ENCODE results near the gene PPP2R5C. TPM values are rescaled to one million over a fixed set of nuclear protein-coding genes. Genes with fewer than 3 reads are reported as not detected.

PPP2R5C gene
- total RNA-seq, 6 donors from 2014 or later, result 105 to 208 (median 133) TPM

DNA sequence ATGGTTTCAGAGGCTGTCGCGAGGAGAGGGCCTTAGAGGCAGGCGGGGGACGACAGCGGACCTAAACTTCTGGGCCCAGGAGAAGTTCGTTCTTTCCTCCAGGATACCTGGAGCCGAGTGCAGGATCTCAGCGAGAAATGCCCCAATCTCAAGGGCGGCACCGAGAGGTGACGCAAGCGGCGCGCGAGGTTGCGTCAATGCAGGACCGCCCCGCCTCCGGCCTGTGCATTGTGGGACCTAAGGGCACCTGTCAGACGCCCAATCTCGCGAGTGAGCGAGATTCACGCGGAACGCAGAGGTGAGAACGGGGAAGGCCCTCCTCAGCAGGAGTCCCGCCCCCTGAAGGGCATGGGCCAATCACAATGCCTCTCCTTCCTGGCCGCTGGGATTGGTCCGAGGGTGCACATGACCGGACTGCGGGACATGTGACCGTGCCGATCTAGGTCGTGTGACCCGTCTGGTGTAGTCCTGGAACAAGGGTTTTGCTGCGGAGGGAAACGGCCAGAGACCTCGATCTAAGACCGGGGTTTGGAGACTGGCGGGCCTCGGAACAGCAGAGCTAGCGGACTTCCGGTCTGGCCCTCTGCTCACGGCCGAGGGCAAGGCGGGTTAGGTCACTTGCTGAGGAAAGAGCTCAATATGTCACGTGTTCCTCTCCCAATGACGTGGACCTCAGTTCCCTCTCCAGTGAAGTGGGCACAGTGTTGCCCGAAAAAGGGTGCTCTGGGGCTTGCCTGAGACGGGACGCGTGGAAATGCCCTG lies 186.6 kb downstream of the PPP2R5C start:
- H3K36me3 ChIP-seq, result no peaks in the 10 kb centered on the region
- peak; percentile 61 to 91 (median 78) for TF ChIP-seq POLR2A (IDR thresholded peaks at IDR 0.05)
- TF ChIP-seq POLR2AphosphoS5 (IDR thresholded peaks at IDR 0.05), result peak; percentile 94 to 98
- TF ChIP-seq EP300 (IDR thresholded peaks at IDR 0.05), result peak in 2 of 4 donors; percentile 17 to 89
- TF ChIP-seq, protein P1, sequence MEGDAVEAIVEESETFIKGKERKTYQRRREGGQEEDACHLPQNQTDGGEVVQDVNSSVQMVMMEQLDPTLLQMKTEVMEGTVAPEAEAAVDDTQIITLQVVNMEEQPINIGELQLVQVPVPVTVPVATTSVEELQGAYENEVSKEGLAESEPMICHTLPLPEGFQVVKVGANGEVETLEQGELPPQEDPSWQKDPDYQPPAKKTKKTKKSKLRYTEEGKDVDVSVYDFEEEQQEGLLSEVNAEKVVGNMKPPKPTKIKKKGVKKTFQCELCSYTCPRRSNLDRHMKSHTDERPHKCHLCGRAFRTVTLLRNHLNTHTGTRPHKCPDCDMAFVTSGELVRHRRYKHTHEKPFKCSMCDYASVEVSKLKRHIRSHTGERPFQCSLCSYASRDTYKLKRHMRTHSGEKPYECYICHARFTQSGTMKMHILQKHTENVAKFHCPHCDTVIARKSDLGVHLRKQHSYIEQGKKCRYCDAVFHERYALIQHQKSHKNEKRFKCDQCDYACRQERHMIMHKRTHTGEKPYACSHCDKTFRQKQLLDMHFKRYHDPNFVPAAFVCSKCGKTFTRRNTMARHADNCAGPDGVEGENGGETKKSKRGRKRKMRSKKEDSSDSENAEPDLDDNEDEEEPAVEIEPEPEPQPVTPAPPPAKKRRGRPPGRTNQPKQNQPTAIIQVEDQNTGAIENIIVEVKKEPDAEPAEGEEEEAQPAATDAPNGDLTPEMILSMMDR (IDR thresholded peaks at IDR 0.05), result peak in 3 of 6 experiments; percentile 9 to 23 (median 19)

DNA sequence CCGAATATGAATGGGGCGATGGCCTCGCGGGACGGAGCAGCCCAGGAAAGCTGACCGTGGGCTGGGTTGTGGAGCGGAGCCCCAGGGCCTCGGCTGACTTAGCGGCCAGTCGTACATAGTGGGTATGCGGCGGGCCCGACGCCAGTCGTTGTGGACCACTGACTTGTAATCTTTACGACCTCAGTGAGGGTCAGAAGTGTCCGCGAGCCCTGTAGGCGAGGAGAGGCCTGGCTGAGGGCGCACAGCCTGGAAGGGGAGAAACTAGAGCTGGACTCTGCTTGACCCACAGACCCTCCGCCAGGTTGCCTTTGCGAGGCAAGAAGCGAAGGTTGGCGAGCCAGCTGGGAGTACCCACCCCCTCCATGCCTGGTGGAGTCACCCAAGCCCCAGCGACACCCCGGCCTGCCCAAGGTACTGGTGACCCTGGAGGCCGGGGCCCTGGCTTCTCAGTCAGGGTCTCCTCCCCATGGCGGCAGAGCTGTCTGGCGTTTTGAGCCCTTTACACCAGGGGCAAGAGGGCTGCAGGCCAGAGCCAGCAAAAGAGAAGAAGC lies 187.2 kb downstream of the PPP2R5C start:
- DNase-seq (peak in 1 of 2 donors; percentile 88), ATAC-seq (ENCODE audit: low FRiP score in 2 of 2) (peak in 1 of 2 donors; percentile 0)
- WGBS, 2 donors, result 6 to 19% methylated on average over 13 to 28 of the region's 29 CpGs
- Histone ChIP-seq H3K4me1 (peaks cover 10 to 21% (median 13%) of the 10 kb centered on the region in 4 donors), H3K27me3 (no peaks in the 10 kb centered on the region), H3K36me3 (no peaks in the 10 kb centered on the region), H3K27ac (peak overlapping the region; percentile 93 to 99 (median 98)), H3K4me3 (peak overlapping the region; percentile 63 to 85 (median 76)), H3K9me3 (no peaks in the 10 kb centered on the region)
- TF ChIP-seq, protein P1 (IDR thresholded peaks at IDR 0.05), result no peak
- TF ChIP-seq EP300 (IDR thresholded peaks at IDR 0.05) (no peak), POLR2A (IDR thresholded peaks at IDR 0.05) (no peak), POLR2AphosphoS5 (IDR thresholded peaks at IDR 0.05) (no peak)

More for the DNA sequence above, 186.6 kb downstream of the PPP2R5C start:
- 0 to 1% methylated on average over 8 to 50 of the region's 53 CpGs for WGBS, 2 donors
- Histone ChIP-seq H3K4me3 (peak overlapping the region; percentile 63 to 85 (median 76)), H3K9me3 (no peaks in the 10 kb centered on the region), H3K27ac (peak overlapping the region; percentile 93 to 99 (median 98)), H3K27me3 (no peaks in the 10 kb centered on the region), H3K4me1 (peaks cover 10 to 21% (median 13%) of the 10 kb centered on the region in 4 donors)
- DNase-seq (peak; percentile 99 to 100), ATAC-seq (ENCODE audit: low FRiP score in 2 of 2) (peak; percentile 99)

- no peak for ATAC-seq (ENCODE audit: low FRiP score in 2 of 2)
- Histone ChIP-seq H3K4me1 (peaks cover 10 to 21% (median 13%) of the 10 kb centered on the region in 4 donors), H3K27me3 (no peaks in the 10 kb centered on the region), H3K27ac (no peak overlapping the region), H3K4me3 (no peak overlapping the region), H3K9me3 (no peaks in the 10 kb centered on the region), H3K36me3 (no peaks in the 10 kb centered on the region)
- DNase-seq, result no peak
- WGBS, 2 donors, result 71 to 77% methylated on average over 4 of the region's 4 CpGs
- TF ChIP-seq, protein P1 (IDR thresholded peaks at IDR 0.05), result no peak
- TF ChIP-seq POLR2AphosphoS5 (IDR thresholded peaks at IDR 0.05) (no peak), POLR2A (IDR thresholded peaks at IDR 0.05) (no peak), EP300 (IDR thresholded peaks at IDR 0.05) (no peak)
These were observed 188.6 kb downstream of the PPP2R5C start for GRCh38 chr14:101950100-101950499.

GRCh38 chr14:101950516-101951215 lies 189.2 kb downstream of the PPP2R5C start:
- 83 to 89% methylated on average over 4 of the region's 4 CpGs for WGBS, 2 donors
- Histone ChIP-seq H3K4me1 (peaks cover 10 to 21% (median 13%) of the 10 kb centered on the region in 4 donors), H3K27ac (no peak overlapping the region), H3K4me3 (no peak overlapping the region), H3K36me3 (no peaks in the 10 kb centered on the region), H3K9me3 (no peaks in the 10 kb centered on the region), H3K27me3 (no peaks in the 10 kb centered on the region)
- no peak for DNase-seq
- TF ChIP-seq POLR2AphosphoS5 (IDR thresholded peaks at IDR 0.05), result no peak
- no peak for TF ChIP-seq EP300 (IDR thresholded peaks at IDR 0.05)
- no peak for TF ChIP-seq POLR2A (IDR thresholded peaks at IDR 0.05)
- TF ChIP-seq, protein P1 (IDR thresholded peaks at IDR 0.05), result no peak
- no peak for ATAC-seq (ENCODE audit: low FRiP score in 2 of 2)

All from upper lobe of left lung (tissue), 6 donors.